Gastrocnemius medialis (tissue), 4 donors: Measurements from ENCODE around the gene TINCR. TPM values are rescaled to one million over a fixed set of nuclear protein-coding genes. Genes with fewer than 3 reads are reported as not detected.

Experiments used
- ATAC-seq, 2 donors: fragments of 150-250 bp; one replicate each; pipeline ENCODE4 v1.9.1; 2016
- DNase-seq, 2 donors: peaks; one replicate each; pipeline ENCODE4 v3.0.0-alpha.2; 2019
- H3K27ac ChIP-seq, 4 donors: fragments of 200-600 bp; sonication (generic); 1 replicate in 1 of 4; 2 replicates in 3 of 4; pipeline ENCODE4 v1.5.1; 2016 to 2018; ENCODE audit warnings: mild to moderate bottlenecking in 2 of 4, moderate library complexity in 1 of 4
- H3K27me3 ChIP-seq, 3 donors: fragments of 200-600 bp; sonication (generic) in 2 of 3; 1 replicate in 1 of 3; 2 replicates in 2 of 3; pipeline versions ENCODE4 v1.5.1 to v1.6.0; 2016 to 2019; ENCODE audit warnings: mild to moderate bottlenecking in 1 of 3, moderate library complexity in 1 of 3
- H3K36me3 ChIP-seq, 2 donors: fragments of 200-600 bp; sonication (generic) in 1 of 2; one replicate each; pipeline ENCODE4 v1.5.1; 2017 to 2018
- H3K4me1 ChIP-seq, 2 donors: fragments of 200-600 bp; sonication (generic) in 1 of 2; one replicate each; pipeline ENCODE4 v1.5.1; 2016 to 2017; ENCODE audit warnings: mild to moderate bottlenecking in 2 of 2
- H3K4me3 ChIP-seq, 4 donors: fragments of 200-600 bp; sonication (generic) in 3 of 4; 1 replicate in 1 of 4; 2 replicates in 3 of 4; pipeline ENCODE4 v1.5.1; 2016 to 2019; ENCODE audit warnings: mild to moderate bottlenecking in 2 of 4
- H3K9me3 ChIP-seq, 3 donors: fragments of 200-600 bp; sonication (generic) in 2 of 3; 1 replicate in 1 of 3; 2 replicates in 2 of 3; pipeline ENCODE4 v1.5.1; 2016 to 2019
- POLR2A ChIP-seq, 2 donors: fragments of 450-650 bp; IDR thresholded peaks; one replicate each; pipeline ENCODE4 v1.6.1; 2017; ENCODE audit warnings: antibody characterized with exemption in 2 of 2, mild to moderate bottlenecking in 2 of 2, moderate library complexity in 2 of 2
- in situ Hi-C, 4 donors: fragments of 200-750 bp; cut with MboI; loops; one replicate each; pipeline versions ENCODE4 v1.15.0 to v1.8.0; 2017; ENCODE audit warnings: low sequenced_read_pairs in 4 of 4
- intact Hi-C: fragments of 100-400 bp; cut with DNase I; formaldehyde crosslinking; loops from one replicate; pipeline ENCODE4 v1.15.1; 2023; ENCODE audit warnings: low total_unique reads
- total RNA-seq, 4 donors: library from RNA; depleted of rRNA; stranded (reverse); fragments of >200 nt; gene quantifications; one replicate each; pipeline versions ENCODE4 v1.1.0 to v1.2.3, GENCODE V29; 2016
- TF ChIP-seq, protein P1 (sequence below), 5 experiments: fragments of 450-650 bp in 3 of 5; fragments of 200-600 bp in 2 of 5; sonication (generic) in 2 of 5; IDR thresholded peaks in 4 of 5; conservative IDR thresholded peaks in 1 of 5; 1 replicate in 4 of 5; 2 replicates in 1 of 5; pipeline ENCODE4 v1.5.1; 2016 to 2019; ENCODE audit warnings: antibody characterized with exemption in 5 of 5, mild to moderate bottlenecking in 3 of 5, moderate library complexity in 3 of 5

Gene TINCR
- total RNA-seq, 4 donors from 2014 or later = 0.10 TPM; not detected in 3

DNA sequence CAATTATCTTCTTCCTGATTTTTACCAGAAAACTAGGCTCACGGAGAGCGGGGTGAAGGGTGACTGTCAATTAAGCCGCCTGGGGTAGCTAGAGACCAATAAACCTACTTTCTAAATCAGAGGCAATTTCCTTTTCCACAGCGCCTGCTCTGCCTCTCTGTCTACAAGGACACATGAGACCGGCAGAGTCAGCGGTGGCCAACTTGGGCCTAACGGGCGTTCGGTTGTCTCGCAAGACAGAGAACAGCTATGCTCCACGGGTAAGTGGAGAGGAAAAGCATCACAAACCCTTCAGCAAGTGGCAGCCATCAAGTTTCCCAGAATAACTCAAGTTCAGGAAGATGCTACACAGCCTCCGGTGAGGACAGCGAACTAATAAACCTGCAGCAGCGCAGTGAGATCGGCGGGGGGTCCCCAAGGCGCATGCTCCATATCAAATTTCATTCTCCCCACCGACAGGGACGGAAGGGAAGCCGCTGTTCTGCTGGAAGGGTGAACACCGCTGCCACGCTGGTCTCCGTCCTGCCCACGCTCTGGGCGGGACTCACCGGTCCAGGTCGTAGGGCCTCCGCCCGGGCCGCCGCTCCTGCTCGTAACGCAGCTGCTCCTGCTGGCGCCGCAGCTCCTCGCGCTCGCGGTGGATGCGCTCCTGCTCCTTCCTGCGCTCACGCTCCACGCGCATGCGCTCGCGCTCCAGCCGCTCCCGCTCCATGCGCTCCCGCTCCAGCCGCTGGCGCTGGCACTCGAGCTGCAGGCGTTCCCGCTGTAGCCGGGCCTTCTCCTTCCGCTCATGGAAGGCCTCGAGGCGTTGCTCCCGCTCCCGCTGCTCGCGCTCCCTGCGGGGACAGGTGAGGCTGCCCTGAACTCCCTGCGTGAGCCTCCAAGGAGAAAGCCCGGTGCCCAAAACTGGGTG lies 25.8 kb upstream of the TINCR start:
- H3K27me3 ChIP-seq = no peaks in the 10 kb centered on the region
- no peak for ATAC-seq
- intact Hi-C loops (no loop called here), in situ Hi-C loops (loop anchor here in 1 of 4 donors (25.0 kb wide), 1 partner anchor 531 kb away; no protein-coding TSS in a partner anchor)
- DNase-seq = no peak
- H3K36me3 ChIP-seq = peaks cover 6 to 100% of the 10 kb centered on the region in 2 donors
- no peak overlapping the region for H3K27ac ChIP-seq
- H3K4me3 ChIP-seq = no peak overlapping the region
- no peaks in the 10 kb centered on the region for H3K4me1 ChIP-seq
- H3K9me3 ChIP-seq = no peaks in the 10 kb centered on the region
- TF ChIP-seq POLR2A (IDR thresholded peaks at IDR 0.05) = no peak
- TF ChIP-seq, protein P1, sequence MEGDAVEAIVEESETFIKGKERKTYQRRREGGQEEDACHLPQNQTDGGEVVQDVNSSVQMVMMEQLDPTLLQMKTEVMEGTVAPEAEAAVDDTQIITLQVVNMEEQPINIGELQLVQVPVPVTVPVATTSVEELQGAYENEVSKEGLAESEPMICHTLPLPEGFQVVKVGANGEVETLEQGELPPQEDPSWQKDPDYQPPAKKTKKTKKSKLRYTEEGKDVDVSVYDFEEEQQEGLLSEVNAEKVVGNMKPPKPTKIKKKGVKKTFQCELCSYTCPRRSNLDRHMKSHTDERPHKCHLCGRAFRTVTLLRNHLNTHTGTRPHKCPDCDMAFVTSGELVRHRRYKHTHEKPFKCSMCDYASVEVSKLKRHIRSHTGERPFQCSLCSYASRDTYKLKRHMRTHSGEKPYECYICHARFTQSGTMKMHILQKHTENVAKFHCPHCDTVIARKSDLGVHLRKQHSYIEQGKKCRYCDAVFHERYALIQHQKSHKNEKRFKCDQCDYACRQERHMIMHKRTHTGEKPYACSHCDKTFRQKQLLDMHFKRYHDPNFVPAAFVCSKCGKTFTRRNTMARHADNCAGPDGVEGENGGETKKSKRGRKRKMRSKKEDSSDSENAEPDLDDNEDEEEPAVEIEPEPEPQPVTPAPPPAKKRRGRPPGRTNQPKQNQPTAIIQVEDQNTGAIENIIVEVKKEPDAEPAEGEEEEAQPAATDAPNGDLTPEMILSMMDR (IDR thresholded peaks at IDR 0.05 in 4 of 5, conservative IDR thresholded peaks at IDR 0.05 in 1 of 5) = no peak

DNA sequence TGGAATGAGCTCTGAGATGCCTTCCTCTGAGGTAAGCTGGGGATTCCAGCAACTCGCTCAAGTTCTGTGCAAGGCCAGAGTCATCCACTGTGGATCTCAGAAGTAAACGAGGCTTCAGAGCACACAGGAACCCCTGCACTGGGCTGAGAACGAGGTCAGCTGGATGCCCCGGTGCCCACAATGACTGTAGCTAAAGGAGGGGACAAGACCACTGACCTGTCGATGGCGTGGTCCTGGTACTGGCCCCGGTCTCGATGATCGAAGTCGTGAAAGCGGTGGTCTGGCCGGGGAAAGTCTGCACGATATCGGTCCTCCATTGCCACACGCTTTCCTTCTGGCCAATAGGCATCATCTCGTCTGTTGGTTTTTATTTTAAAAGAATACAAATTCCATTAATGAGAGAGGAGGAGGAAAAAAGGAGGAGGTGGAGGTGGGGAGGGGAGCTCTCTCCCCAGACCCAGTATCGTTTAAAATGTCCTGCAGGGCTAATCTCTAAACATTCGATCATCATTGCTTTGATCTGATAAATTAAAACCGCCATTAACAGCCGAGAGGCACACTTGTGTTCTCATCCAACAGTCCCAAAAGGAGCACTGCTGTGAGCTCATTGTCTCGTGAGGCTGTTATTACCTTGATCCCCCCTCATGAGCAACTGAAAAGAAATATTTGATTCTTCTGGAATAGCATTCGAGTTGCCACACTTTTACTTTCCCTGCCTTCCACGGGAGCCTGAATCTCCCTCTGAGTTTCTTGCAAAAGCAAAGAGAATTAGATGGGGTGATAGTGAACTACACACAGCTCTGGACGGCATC lies 25.0 kb upstream of the TINCR start:
- ATAC-seq (no peak), DNase-seq (no peak)
- Histone ChIP-seq H3K27ac (no peak overlapping the region), H3K36me3 (peaks cover 6 to 100% of the 10 kb centered on the region in 2 donors), H3K27me3 (no peaks in the 10 kb centered on the region), H3K9me3 (no peaks in the 10 kb centered on the region), H3K4me3 (no peak overlapping the region), H3K4me1 (no peaks in the 10 kb centered on the region)
- TF ChIP-seq, protein P1 (IDR thresholded peaks at IDR 0.05 in 4 of 5, conservative IDR thresholded peaks at IDR 0.05 in 1 of 5) = no peak
- TF ChIP-seq POLR2A (IDR thresholded peaks at IDR 0.05) = no peak
- intact Hi-C loops (no loop called here), in situ Hi-C loops (loop anchor here in 1 of 4 donors (25.0 kb wide), 1 partner anchor 530 kb away; no protein-coding TSS in a partner anchor)

DNA sequence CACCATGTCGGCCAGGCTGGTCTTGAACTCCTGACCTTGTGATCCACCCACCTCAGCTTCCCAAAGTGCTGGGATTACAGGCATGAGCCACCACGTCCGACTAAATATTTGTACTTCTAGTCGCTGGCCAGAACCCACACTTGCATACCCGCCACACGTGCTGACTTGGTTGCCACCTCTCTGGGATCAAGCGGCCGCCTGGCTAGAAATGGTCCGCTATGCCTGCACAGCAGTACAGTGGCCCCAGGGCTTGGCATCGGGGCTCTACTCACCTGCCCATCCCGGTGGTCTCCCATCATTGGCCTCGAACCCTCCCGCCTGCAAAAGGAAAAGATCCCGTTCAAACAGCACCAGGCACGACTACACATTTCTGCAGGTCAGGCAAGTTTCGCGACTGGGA lies 23.7 kb upstream of the TINCR start:
- DNase-seq = no peak
- no peak overlapping the region for H3K27ac ChIP-seq
- no peaks in the 10 kb centered on the region for H3K27me3 ChIP-seq
- TF ChIP-seq, protein P1 (IDR thresholded peaks at IDR 0.05 in 4 of 5, conservative IDR thresholded peaks at IDR 0.05 in 1 of 5) = no peak
- no peak for TF ChIP-seq POLR2A (IDR thresholded peaks at IDR 0.05)
- no peak for ATAC-seq
- intact Hi-C loops = no loop called here
- H3K9me3 ChIP-seq = no peaks in the 10 kb centered on the region
- peaks cover 4 to 100% of the 10 kb centered on the region in 2 donors for H3K36me3 ChIP-seq
- peaks cover 0 to 3% of the 10 kb centered on the region in 2 donors for H3K4me1 ChIP-seq
- in situ Hi-C loops = loop anchor here in 1 of 4 donors (25.0 kb wide), 1 partner anchor 529 kb away; no protein-coding TSS in a partner anchor
- no peak overlapping the region for H3K4me3 ChIP-seq

DNA sequence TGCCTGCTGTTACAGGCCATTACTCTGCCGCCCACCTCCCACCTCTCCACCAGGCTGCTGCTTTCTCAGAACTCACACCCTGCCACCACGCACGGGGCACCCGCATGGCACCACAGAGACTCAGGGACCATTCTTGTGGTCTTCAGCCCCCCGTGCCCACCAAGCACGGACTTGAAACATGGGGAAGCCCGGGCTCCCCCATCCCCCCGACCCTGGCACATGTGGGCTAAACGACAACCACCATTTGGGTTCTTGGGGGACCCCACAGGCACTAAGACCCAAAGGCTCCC lies 23.1 kb upstream of the TINCR start:
- DNase-seq = no peak
- Histone ChIP-seq H3K9me3 (no peaks in the 10 kb centered on the region), H3K27ac (no peak overlapping the region), H3K4me3 (no peak overlapping the region), H3K36me3 (peaks cover 4 to 99% of the 10 kb centered on the region in 2 donors), H3K4me1 (peaks cover 7 to 10% of the 10 kb centered on the region in 2 donors), H3K27me3 (no peaks in the 10 kb centered on the region)
- intact Hi-C loops = no loop called here
- TF ChIP-seq, protein P1 (IDR thresholded peaks at IDR 0.05 in 4 of 5, conservative IDR thresholded peaks at IDR 0.05 in 1 of 5) = no peak
- no peak for TF ChIP-seq POLR2A (IDR thresholded peaks at IDR 0.05)
- ATAC-seq = no peak
- in situ Hi-C loops = loop anchor here in 1 of 4 donors (25.0 kb wide), 1 partner anchor 529 kb away; no protein-coding TSS in a partner anchor
